Measurements from ENCODE around the gene FAM153A.
"Not testable (repeated sequence)": the region's sequence is repeated elsewhere in the genome, so short reads cannot be mapped to it uniquely, and the experiment has no call there.

DNA sequence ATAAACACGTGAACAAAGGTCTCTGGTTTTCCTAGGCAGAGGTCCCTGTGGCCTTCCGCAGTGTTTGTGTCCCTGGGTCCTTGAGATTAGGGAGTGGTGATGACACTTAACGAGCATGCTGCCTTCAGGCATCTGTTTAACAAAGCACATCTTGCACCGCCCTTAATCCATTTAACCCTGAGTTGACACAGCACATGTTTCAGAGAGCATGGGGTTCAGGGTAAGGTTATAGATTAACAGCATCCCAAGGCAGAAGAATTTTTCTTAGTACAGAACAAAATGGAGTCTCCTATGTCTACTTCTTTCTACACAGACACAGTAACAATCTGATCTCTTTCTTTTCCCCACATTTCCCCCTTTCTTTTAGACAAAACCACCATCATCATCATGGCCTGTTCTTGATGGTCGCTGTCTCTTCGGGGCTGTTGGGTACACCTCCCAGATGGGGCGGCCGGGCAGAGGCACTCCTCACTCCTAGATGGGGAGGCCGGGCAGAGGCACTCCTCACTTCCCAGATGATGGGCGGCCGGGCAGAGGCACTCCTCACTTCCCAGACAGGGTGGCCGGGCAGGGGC, 87.3 kb downstream of the FAM153A start:
- TF ChIP-seq POLR2A, POLR2AphosphoS5 (IDR thresholded peaks at IDR 0.05): not testable (repeated sequence)
- TF ChIP-seq, protein P1, sequence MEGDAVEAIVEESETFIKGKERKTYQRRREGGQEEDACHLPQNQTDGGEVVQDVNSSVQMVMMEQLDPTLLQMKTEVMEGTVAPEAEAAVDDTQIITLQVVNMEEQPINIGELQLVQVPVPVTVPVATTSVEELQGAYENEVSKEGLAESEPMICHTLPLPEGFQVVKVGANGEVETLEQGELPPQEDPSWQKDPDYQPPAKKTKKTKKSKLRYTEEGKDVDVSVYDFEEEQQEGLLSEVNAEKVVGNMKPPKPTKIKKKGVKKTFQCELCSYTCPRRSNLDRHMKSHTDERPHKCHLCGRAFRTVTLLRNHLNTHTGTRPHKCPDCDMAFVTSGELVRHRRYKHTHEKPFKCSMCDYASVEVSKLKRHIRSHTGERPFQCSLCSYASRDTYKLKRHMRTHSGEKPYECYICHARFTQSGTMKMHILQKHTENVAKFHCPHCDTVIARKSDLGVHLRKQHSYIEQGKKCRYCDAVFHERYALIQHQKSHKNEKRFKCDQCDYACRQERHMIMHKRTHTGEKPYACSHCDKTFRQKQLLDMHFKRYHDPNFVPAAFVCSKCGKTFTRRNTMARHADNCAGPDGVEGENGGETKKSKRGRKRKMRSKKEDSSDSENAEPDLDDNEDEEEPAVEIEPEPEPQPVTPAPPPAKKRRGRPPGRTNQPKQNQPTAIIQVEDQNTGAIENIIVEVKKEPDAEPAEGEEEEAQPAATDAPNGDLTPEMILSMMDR (IDR thresholded peaks at IDR 0.05): not testable (repeated sequence)

All from sigmoid colon (tissue), 4 donors.